OCI-LY3 (cell line): Measurements from ENCODE around the gene PDE4DIP.
"Not testable (repeated sequence)": the region's sequence is repeated elsewhere in the genome, so short reads cannot be mapped to it uniquely, and the experiment has no call there.

Experiments
- EZH2phosphoT487 ChIP-seq: fragments of 200-600 bp; shearing (Covaris generic); IDR thresholded peaks from 2 replicates; pipeline ENCODE4 v1.6.1; 2018; ENCODE audit warnings: antibody characterized with exemption, mixed run types, low read depth
- TF ChIP-seq, protein P1 (sequence below): fragments of 200-600, 300-600 bp; sonication (generic); IDR thresholded peaks from 2 replicates; pipeline ENCODE4 v1.5.1; 2014; ENCODE audit warnings: antibody characterized with exemption, low read length, low read depth

- TF ChIP-seq, protein P1, sequence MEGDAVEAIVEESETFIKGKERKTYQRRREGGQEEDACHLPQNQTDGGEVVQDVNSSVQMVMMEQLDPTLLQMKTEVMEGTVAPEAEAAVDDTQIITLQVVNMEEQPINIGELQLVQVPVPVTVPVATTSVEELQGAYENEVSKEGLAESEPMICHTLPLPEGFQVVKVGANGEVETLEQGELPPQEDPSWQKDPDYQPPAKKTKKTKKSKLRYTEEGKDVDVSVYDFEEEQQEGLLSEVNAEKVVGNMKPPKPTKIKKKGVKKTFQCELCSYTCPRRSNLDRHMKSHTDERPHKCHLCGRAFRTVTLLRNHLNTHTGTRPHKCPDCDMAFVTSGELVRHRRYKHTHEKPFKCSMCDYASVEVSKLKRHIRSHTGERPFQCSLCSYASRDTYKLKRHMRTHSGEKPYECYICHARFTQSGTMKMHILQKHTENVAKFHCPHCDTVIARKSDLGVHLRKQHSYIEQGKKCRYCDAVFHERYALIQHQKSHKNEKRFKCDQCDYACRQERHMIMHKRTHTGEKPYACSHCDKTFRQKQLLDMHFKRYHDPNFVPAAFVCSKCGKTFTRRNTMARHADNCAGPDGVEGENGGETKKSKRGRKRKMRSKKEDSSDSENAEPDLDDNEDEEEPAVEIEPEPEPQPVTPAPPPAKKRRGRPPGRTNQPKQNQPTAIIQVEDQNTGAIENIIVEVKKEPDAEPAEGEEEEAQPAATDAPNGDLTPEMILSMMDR: not testable (repeated sequence)
- not testable (repeated sequence) for TF ChIP-seq EZH2phosphoT487
Measured at GRCh38 chr1:148948768-148949167, 104.5 kb downstream of the PDE4DIP start.
